Measurements from ENCODE around the gene PHF21A. TPM values are rescaled to one million over a fixed set of nuclear protein-coding genes. Genes with fewer than 3 reads are reported as not detected.

PHF21A gene
- 48.0 TPM for polyA plus RNA-seq (2013, experiment 1 of 2)
- polyA plus RNA-seq (2013, experiment 2 of 2): 50.3 TPM

DNA sequence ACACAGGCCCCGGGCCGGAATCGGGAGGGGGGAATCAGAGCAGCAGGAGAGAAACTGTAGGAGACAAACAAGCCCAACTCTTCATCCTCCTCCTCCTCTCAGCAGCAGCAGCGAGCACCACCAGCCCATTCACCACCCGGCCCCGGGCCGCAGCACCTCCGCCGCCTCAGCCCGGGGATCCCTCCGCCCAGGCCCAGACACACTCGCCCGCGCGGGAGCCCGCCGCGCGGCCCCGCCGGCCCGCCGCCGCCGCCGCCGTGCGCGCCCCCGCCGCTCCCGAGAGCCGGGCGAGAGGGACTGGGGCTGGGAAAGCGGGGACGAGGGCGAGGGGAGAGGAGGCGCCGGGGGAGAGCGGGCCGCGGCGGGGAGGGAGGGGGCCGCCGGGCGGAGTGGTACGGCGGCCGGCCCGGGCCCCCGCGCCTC, at the start of gene PHF21A:
PHF21A (minus strand) TSS at position 154 of the 423 bp plus-strand sequence. CDS start 37,235 bp downstream, outside the sequence.
- Histone ChIP-seq H3K27me3 (ENCODE audit: control insufficient read depth in 1 of 2, insufficient read depth in 1 of 2, low read length in 2 of 2) (no peaks in the 10 kb centered on the region), H2AFZ (ENCODE audit: low read depth, low read length) (peak within 1 kb of the TSS; percentile 95), H2BK5ac (ENCODE audit: low read depth, low read length, poor library complexity, severe bottlenecking) (peak within 1 kb of the TSS; percentile 44), H3K4me1 (ENCODE audit: control insufficient read depth, insufficient read depth, low read depth, low read length) (peaks cover 3% of the 10 kb centered on the region), H4K8ac (ENCODE audit: low read length) (peak within 1 kb of the TSS; percentile 95), H2BK12ac (ENCODE audit: low read length in 2 of 2) (no peak within 1 kb of the TSS), H3K23ac (ENCODE audit: low read length in 2 of 2) (peak within 1 kb of the TSS in 1 of 2 experiments; percentile 72), H3K27ac (ENCODE audit: low read length, poor library complexity, severe bottlenecking) (peak within 1 kb of the TSS; percentile 92), H3K4me2 (ENCODE audit: low read length, poor library complexity, severe bottlenecking) (peak within 1 kb of the TSS; percentile 91), H3K79me1 (replicated peaks; ENCODE audit: low read length, poor library complexity, severe bottlenecking) (peaks cover 2% of the 10 kb centered on the region), H3K9ac (ENCODE audit: low read length) (peak within 1 kb of the TSS; percentile 91), H3K4ac (ENCODE audit: low read depth in 1 of 2, low read length in 2 of 2) (peak within 1 kb of the TSS in 1 of 2 experiments; percentile 80), H3K14ac (ENCODE audit: low read length in 2 of 2) (peak within 1 kb of the TSS; percentile 60 to 74), H4K91ac (ENCODE audit: low read length) (peak within 1 kb of the TSS; percentile 73), H2BK15ac (ENCODE audit: low read depth, poor library complexity, severe bottlenecking) (peak within 1 kb of the TSS; percentile 89), H2AK5ac (ENCODE audit: low read length, severe bottlenecking) (no peak within 1 kb of the TSS), H3K18ac (ENCODE audit: low read depth in 1 of 2, low read length in 2 of 2) (peak within 1 kb of the TSS; percentile 82 to 90), H3K36me3 (ENCODE audit: control insufficient read depth in 1 of 2, insufficient read depth in 2 of 2, low read depth in 1 of 2, low read length in 2 of 2) (no peaks in the 10 kb centered on the region), H3K9me3 (ENCODE audit: control insufficient read depth, low read length) (no peaks in the 10 kb centered on the region), H2BK120ac (ENCODE audit: low read depth, low read length) (peak within 1 kb of the TSS; percentile 94), H3K4me3 (ENCODE audit: insufficient read depth in 1 of 2, low read depth in 1 of 2, low read length in 2 of 2) (peak within 1 kb of the TSS; percentile 77 to 83)
- 0% methylated on average over 4 of the region's 52 CpGs for WGBS
- DNase-seq: peak; percentile 96

DNA sequence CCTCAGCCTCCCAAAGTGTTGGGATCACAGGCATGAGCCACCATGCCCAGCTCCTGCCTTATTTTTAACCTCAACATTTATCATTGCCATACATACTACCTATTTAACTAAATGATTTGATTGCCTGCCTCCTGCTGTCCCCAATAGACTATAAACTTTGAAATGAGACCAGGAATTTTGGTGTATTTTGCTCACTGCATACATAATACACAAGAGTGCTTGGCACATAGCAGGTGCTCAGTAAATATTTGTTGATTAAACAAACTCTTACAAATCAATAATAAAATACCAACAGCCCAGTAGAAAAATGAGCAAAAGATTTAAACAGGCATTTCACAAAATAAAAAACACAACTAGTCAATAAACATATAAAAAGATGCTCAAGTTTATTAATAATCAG, 49.5 kb upstream of the PHF21A start:
- Histone ChIP-seq H2AFZ (ENCODE audit: low read depth, low read length) (no peak overlapping the region), H3K27me3 (ENCODE audit: control insufficient read depth in 1 of 2, insufficient read depth in 1 of 2, low read length in 2 of 2) (peaks cover 16 to 30% of the 10 kb centered on the region in 2 experiments), H2BK120ac (ENCODE audit: low read depth, low read length) (no peak overlapping the region), H3K4me3 (ENCODE audit: insufficient read depth in 1 of 2, low read depth in 1 of 2, low read length in 2 of 2) (no peak overlapping the region), H3K36me3 (ENCODE audit: control insufficient read depth in 1 of 2, insufficient read depth in 2 of 2, low read depth in 1 of 2, low read length in 2 of 2) (no peaks in the 10 kb centered on the region), H3K4ac (ENCODE audit: low read depth in 1 of 2, low read length in 2 of 2) (no peak overlapping the region), H2AK5ac (ENCODE audit: low read length, severe bottlenecking) (no peak overlapping the region), H3K14ac (ENCODE audit: low read length in 2 of 2) (no peak overlapping the region), H3K23ac (ENCODE audit: low read length in 2 of 2) (no peak overlapping the region), H3K4me2 (ENCODE audit: low read length, poor library complexity, severe bottlenecking) (no peak overlapping the region), H2BK5ac (ENCODE audit: low read depth, low read length, poor library complexity, severe bottlenecking) (no peak overlapping the region), H3K4me1 (ENCODE audit: control insufficient read depth, insufficient read depth, low read depth, low read length) (no peaks in the 10 kb centered on the region), H3K18ac (ENCODE audit: low read depth in 1 of 2, low read length in 2 of 2) (no peak overlapping the region), H4K8ac (ENCODE audit: low read length) (no peak overlapping the region), H2BK12ac (ENCODE audit: low read length in 2 of 2) (no peak overlapping the region), H3K79me1 (replicated peaks; ENCODE audit: low read length, poor library complexity, severe bottlenecking) (no peaks in the 10 kb centered on the region), H3K9ac (ENCODE audit: low read length) (no peak overlapping the region), H3K27ac (ENCODE audit: low read length, poor library complexity, severe bottlenecking) (no peak overlapping the region), H3K9me3 (ENCODE audit: control insufficient read depth, low read length) (no peaks in the 10 kb centered on the region), H4K91ac (ENCODE audit: low read length) (no peak overlapping the region), H2BK15ac (ENCODE audit: low read depth, poor library complexity, severe bottlenecking) (no peak overlapping the region)
- no peak for DNase-seq

DNA sequence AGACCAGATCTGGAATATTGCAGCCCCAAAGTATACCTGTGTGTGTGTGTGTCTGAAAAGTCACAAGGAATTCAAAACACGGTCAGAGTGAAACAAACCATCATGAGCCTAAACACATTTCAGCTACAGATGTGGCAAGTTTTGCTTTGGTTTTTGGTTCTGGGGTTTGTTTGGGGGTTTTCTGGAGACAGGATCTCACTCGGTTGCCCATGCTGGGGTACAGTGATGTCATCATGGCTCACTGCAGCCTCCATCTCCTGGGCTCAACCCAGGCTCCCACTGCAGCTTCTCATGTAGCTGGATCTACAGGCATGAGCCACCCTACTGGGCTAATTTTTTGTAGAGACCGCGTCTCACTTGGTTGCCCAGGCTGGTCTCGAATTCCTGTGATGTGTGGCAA, 41.4 kb upstream of the PHF21A start:
- Histone ChIP-seq H2BK120ac (ENCODE audit: low read depth, low read length) (no peak overlapping the region), H3K14ac (ENCODE audit: low read length in 2 of 2) (no peak overlapping the region), H3K23ac (ENCODE audit: low read length in 2 of 2) (no peak overlapping the region), H2BK12ac (ENCODE audit: low read length in 2 of 2) (no peak overlapping the region), H3K27me3 (ENCODE audit: control insufficient read depth in 1 of 2, insufficient read depth in 1 of 2, low read length in 2 of 2) (peaks cover 38 to 65% of the 10 kb centered on the region in 2 experiments), H4K91ac (ENCODE audit: low read length) (no peak overlapping the region), H3K9me3 (ENCODE audit: control insufficient read depth, low read length) (no peaks in the 10 kb centered on the region), H3K4me1 (ENCODE audit: control insufficient read depth, insufficient read depth, low read depth, low read length) (peaks cover 1% of the 10 kb centered on the region), H3K4ac (ENCODE audit: low read depth in 1 of 2, low read length in 2 of 2) (no peak overlapping the region), H3K18ac (ENCODE audit: low read depth in 1 of 2, low read length in 2 of 2) (no peak overlapping the region), H2BK5ac (ENCODE audit: low read depth, low read length, poor library complexity, severe bottlenecking) (no peak overlapping the region), H3K9ac (ENCODE audit: low read length) (no peak overlapping the region), H3K79me1 (replicated peaks; ENCODE audit: low read length, poor library complexity, severe bottlenecking) (no peaks in the 10 kb centered on the region), H3K4me2 (ENCODE audit: low read length, poor library complexity, severe bottlenecking) (no peak overlapping the region), H3K4me3 (ENCODE audit: insufficient read depth in 1 of 2, low read depth in 1 of 2, low read length in 2 of 2) (no peak overlapping the region), H4K8ac (ENCODE audit: low read length) (no peak overlapping the region), H2AK5ac (ENCODE audit: low read length, severe bottlenecking) (no peak overlapping the region), H2AFZ (ENCODE audit: low read depth, low read length) (no peak overlapping the region), H3K36me3 (ENCODE audit: control insufficient read depth in 1 of 2, insufficient read depth in 2 of 2, low read depth in 1 of 2, low read length in 2 of 2) (no peaks in the 10 kb centered on the region), H3K27ac (ENCODE audit: low read length, poor library complexity, severe bottlenecking) (no peak overlapping the region), H2BK15ac (ENCODE audit: low read depth, poor library complexity, severe bottlenecking) (no peak overlapping the region)
- DNase-seq: no peak
- WGBS: 93% methylated on average over 5 of the region's 5 CpGs

DNA sequence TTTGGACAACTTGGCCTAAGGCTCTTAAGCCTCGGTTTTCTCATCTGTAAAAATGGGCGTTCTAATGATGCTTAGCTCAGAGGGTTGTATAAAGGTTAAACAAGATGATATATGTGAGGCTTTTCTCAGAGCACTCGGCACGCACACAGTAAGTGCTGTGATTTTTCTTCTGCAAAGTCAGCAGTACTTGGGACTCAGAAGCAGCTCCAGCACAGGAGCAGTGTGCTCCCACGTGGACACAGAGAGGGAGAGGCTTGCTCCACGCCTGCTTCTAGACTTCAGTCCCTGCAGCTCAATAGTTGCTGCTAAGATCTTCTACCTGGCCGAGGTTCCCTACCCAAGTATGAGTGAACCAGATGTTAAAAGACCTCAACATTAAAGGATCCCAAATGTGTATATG, 39.9 kb upstream of the PHF21A start:
- Histone ChIP-seq H4K91ac (ENCODE audit: low read length) (no peak overlapping the region), H2BK5ac (ENCODE audit: low read depth, low read length, poor library complexity, severe bottlenecking) (no peak overlapping the region), H3K9me3 (ENCODE audit: control insufficient read depth, low read length) (no peaks in the 10 kb centered on the region), H2AFZ (ENCODE audit: low read depth, low read length) (no peak overlapping the region), H3K79me1 (replicated peaks; ENCODE audit: low read length, poor library complexity, severe bottlenecking) (no peaks in the 10 kb centered on the region), H3K23ac (ENCODE audit: low read length in 2 of 2) (no peak overlapping the region), H2BK120ac (ENCODE audit: low read depth, low read length) (no peak overlapping the region), H3K36me3 (ENCODE audit: control insufficient read depth in 1 of 2, insufficient read depth in 2 of 2, low read depth in 1 of 2, low read length in 2 of 2) (no peaks in the 10 kb centered on the region), H2BK15ac (ENCODE audit: low read depth, poor library complexity, severe bottlenecking) (no peak overlapping the region), H3K4ac (ENCODE audit: low read depth in 1 of 2, low read length in 2 of 2) (no peak overlapping the region), H3K27ac (ENCODE audit: low read length, poor library complexity, severe bottlenecking) (no peak overlapping the region), H3K4me2 (ENCODE audit: low read length, poor library complexity, severe bottlenecking) (no peak overlapping the region), H3K14ac (ENCODE audit: low read length in 2 of 2) (no peak overlapping the region), H3K18ac (ENCODE audit: low read depth in 1 of 2, low read length in 2 of 2) (no peak overlapping the region), H3K4me1 (ENCODE audit: control insufficient read depth, insufficient read depth, low read depth, low read length) (peaks cover 1% of the 10 kb centered on the region), H4K8ac (ENCODE audit: low read length) (no peak overlapping the region), H3K9ac (ENCODE audit: low read length) (no peak overlapping the region), H2AK5ac (ENCODE audit: low read length, severe bottlenecking) (no peak overlapping the region), H3K4me3 (ENCODE audit: insufficient read depth in 1 of 2, low read depth in 1 of 2, low read length in 2 of 2) (no peak overlapping the region), H3K27me3 (ENCODE audit: control insufficient read depth in 1 of 2, insufficient read depth in 1 of 2, low read length in 2 of 2) (peaks cover 38 to 66% of the 10 kb centered on the region in 2 experiments), H2BK12ac (ENCODE audit: low read length in 2 of 2) (no peak overlapping the region)
- 81% methylated on average over 6 of the region's 7 CpGs for WGBS
- DNase-seq: no peak
